A673 (cell line): ENCODE measurements around the gene TAPBP.

Experiments
- EZH2 ChIP-seq: fragments of 200-600 bp; sonication (generic); IDR thresholded peaks from 2 replicates; pipeline ENCODE4 v1.6.1; 2017; ENCODE audit warnings: borderline replicate concordance, low read depth, mild to moderate bottlenecking, mixed read lengths, antibody characterized with exemption, low read length; ENCODE audit not compliant: poor library complexity, severe bottlenecking
- TF ChIP-seq, protein P1 (sequence below): fragments of 300-800, 200-600 bp; sonication (generic); conservative IDR thresholded peaks from 2 replicates; pipeline ENCODE4 v1.5.1; 2017; ENCODE audit warnings: low read depth, mild to moderate bottlenecking, antibody characterized with exemption, low read length, moderate library complexity, mixed read lengths

DNA sequence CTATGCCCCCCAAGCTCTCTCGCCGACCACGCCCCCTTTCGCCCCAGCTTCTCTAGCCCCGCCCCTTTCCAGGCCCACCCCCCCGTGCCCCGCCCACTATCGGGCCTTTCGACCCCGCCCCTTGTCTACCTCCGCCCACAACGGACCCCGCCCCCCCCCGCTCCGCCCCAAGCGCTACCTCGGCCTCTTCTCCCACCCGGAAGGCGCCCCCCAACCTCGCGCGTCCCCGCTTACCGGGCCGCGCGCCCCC is 3.5 kb upstream of the TAPBP start:
- TF ChIP-seq, protein P1, sequence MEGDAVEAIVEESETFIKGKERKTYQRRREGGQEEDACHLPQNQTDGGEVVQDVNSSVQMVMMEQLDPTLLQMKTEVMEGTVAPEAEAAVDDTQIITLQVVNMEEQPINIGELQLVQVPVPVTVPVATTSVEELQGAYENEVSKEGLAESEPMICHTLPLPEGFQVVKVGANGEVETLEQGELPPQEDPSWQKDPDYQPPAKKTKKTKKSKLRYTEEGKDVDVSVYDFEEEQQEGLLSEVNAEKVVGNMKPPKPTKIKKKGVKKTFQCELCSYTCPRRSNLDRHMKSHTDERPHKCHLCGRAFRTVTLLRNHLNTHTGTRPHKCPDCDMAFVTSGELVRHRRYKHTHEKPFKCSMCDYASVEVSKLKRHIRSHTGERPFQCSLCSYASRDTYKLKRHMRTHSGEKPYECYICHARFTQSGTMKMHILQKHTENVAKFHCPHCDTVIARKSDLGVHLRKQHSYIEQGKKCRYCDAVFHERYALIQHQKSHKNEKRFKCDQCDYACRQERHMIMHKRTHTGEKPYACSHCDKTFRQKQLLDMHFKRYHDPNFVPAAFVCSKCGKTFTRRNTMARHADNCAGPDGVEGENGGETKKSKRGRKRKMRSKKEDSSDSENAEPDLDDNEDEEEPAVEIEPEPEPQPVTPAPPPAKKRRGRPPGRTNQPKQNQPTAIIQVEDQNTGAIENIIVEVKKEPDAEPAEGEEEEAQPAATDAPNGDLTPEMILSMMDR: no peak
- TF ChIP-seq EZH2: no peak
